Stimulated activated CD4-positive, alpha-beta T cell treated with anti-CD3 and anti-CD28 coated beads, Interleukin-15, amount 100 ng/mL, for 48 hours (primary cell): ENCODE data around the gene AFTPH.
"Not testable (repeated sequence)": the region's sequence is repeated elsewhere in the genome, so short reads cannot be mapped to it uniquely, and the experiment has no call there.

Source experiments
- DNase-seq, 2 donors: peaks; one replicate each; pipeline ENCODE4 v3.0.0-alpha.2; 2020; ENCODE audit warnings: low read depth in 2 of 2

AFTPH gene

GRCh38 chr2:64500549-64500948 is 23.6 kb upstream of the AFTPH start:
- DNase-seq, result no peak

- DNase-seq, result no peak
Observed at GRCh38 chr2:64501946-64502345, 22.2 kb upstream of the AFTPH start.

GRCh38 chr2:64502860-64503259 is 21.3 kb upstream of the AFTPH start:
- no peak for DNase-seq

GRCh38 chr2:64504774-64505720 is 19.1 kb upstream of the AFTPH start:
- no peak for DNase-seq

- no peak for DNase-seq
Observed at GRCh38 chr2:64506686-64507085, 17.4 kb upstream of the AFTPH start.

- DNase-seq, result no peak
Observed at GRCh38 chr2:64514008-64514407, 10.1 kb upstream of the AFTPH start.

GRCh38 chr2:64515086-64515485 is 9.0 kb upstream of the AFTPH start:
- no peak for DNase-seq

GRCh38 chr2:64516651-64517510 is 7.2 kb upstream of the AFTPH start:
- DNase-seq, result no peak

GRCh38 chr2:64517511-64517884 is 6.6 kb upstream of the AFTPH start:
- no peak for DNase-seq

GRCh38 chr2:64522843-64523428 is 1.2 kb upstream of the AFTPH start:
- peak; percentile 45 to 63 for DNase-seq

- peak; percentile 11 to 20 for DNase-seq
Observed at GRCh38 chr2:64524604-64525316, 632 bp downstream of the AFTPH start.

- DNase-seq, result peak; percentile 5 to 33
Observed at GRCh38 chr2:64525317-64525613, 1.1 kb downstream of the AFTPH start.

GRCh38 chr2:64526034-64526433 is 1.9 kb downstream of the AFTPH start:
- no peak for DNase-seq

GRCh38 chr2:64530946-64531345 is 6.8 kb downstream of the AFTPH start:
- not testable (repeated sequence) for DNase-seq

- no peak for DNase-seq
Observed at GRCh38 chr2:64532030-64532429, 7.9 kb downstream of the AFTPH start.

GRCh38 chr2:64533882-64534281 is 9.8 kb downstream of the AFTPH start:
- DNase-seq, result no peak

- DNase-seq, result no peak
Observed at GRCh38 chr2:64534363-64534762, 10.2 kb downstream of the AFTPH start.

GRCh38 chr2:64535024-64535423 is 10.9 kb downstream of the AFTPH start:
- DNase-seq, result no peak

GRCh38 chr2:64537991-64538390 is 13.9 kb downstream of the AFTPH start:
- DNase-seq, result no peak

GRCh38 chr2:64538764-64539433 is 14.8 kb downstream of the AFTPH start:
- no peak for DNase-seq

- no peak for DNase-seq
Observed at GRCh38 chr2:64540615-64541014, 16.5 kb downstream of the AFTPH start.
